HCT116 (cell line): ENCODE results near the gene TBCC. TPM values are rescaled to one million over a fixed set of nuclear protein-coding genes. Genes with fewer than 3 reads are reported as not detected.

Experiments
- ATAC-seq: fragments of 200-7000 bp; cut with Tn5 transposase; 2 replicates; pipeline ENCODE4 v1.9.1; 2020; ENCODE audit warnings: mild to moderate bottlenecking, moderate library complexity
- BruUV-seq: library from RNA; stranded (reverse); fragments of 400-500 nt; replicated peaks from 2 replicates; lab custom pipeline; 2021; lab: Mats Ljungman, UMichigan
- CTCF ChIA-PET: fragments of 300-600 bp; sonication (Branson Sonifier 250); formaldehyde crosslinking; loops from one replicate; lab custom pipeline; 2021; ENCODE audit warnings: antibody characterized with exemption; lab: Charles Lee
- POLR2A ChIA-PET: fragments of 300-600, 350-600 bp; sonication (Branson Sonifier 250); formaldehyde crosslinking; loops from one replicate; lab custom pipeline; 2021; ENCODE audit warnings: antibody characterized with exemption; lab: Charles Lee
- RAD21 ChIA-PET, 2 experiments: fragments of 300-600 bp; sonication (Branson Sonifier 250); formaldehyde crosslinking; loops; one replicate each; lab custom pipeline; 2023; ENCODE audit warnings: low total read pairs in 2 of 2; ENCODE audit not compliant: uncharacterized antibody in 2 of 2, unreplicated experiment in 2 of 2, low non-redundant PET in 1 of 2; lab: Charles Lee
- DNase-seq: peaks from one replicate; pipeline ENCODE4 v3.0.0-alpha.2; 2010; ENCODE audit warnings: low read depth, low spot score
- H2AFZ ChIP-seq: fragments of 200-600 bp; shearing (Covaris generic), sonication (generic); 2 replicates; pipeline ENCODE4 v1.6.1; 2017; ENCODE audit warnings: low read depth, mixed run types, mixed read lengths, antibody characterized with exemption, low read length; ENCODE audit not compliant: poor library complexity, severe bottlenecking
- H3K27ac ChIP-seq: 2 replicates; pipeline ENCODE4 v1.5.1; 2012; ENCODE audit warnings: low read depth, low read length
- H3K27me3 ChIP-seq: fragments of 200-600 bp; sonication (generic); 2 replicates; pipeline ENCODE4 v1.6.1; 2016; ENCODE audit warnings: mixed run types, low read length, mixed read lengths; ENCODE audit not compliant: insufficient read depth
- H3K36me3 ChIP-seq, 2 experiments: fragments of 200-500 bp in 1 of 2; fragments of 200-600 bp in 1 of 2; sonication (Bioruptor generic) in 1 of 2; sonication (generic) in 1 of 2; 2 replicates each; pipeline versions ENCODE4 v1.5.1 to v1.6.1; 2014 to 2016; ENCODE audit warnings: low read length in 2 of 2, inconsistent platforms in 1 of 2, mixed read lengths in 1 of 2, mixed run types in 1 of 2; ENCODE audit not compliant: insufficient read depth in 2 of 2, control insufficient read depth in 1 of 2
- H3K4me1 ChIP-seq, 2 experiments: fragments of 200-600 bp in 1 of 2; sonication (generic) in 1 of 2; 2 replicates each; pipeline versions ENCODE4 v1.5.1 to v1.6.1; 2012 to 2017; ENCODE audit warnings: low read length in 2 of 2, inconsistent platforms in 1 of 2, mild to moderate bottlenecking in 1 of 2, mixed read lengths in 1 of 2, mixed run types in 1 of 2, moderate library complexity in 1 of 2; ENCODE audit not compliant: insufficient read depth in 2 of 2, control insufficient read depth in 1 of 2
- H3K4me2 ChIP-seq: fragments of 200-600 bp; sonication (generic); 2 replicates; pipeline ENCODE4 v1.6.1; 2017; ENCODE audit warnings: mixed run types, low read length, mixed read lengths
- H3K4me3 ChIP-seq, 2 experiments: fragments of 200-600 bp in 1 of 2; sonication (generic) in 1 of 2; replicated peaks in 1 of 2; 2 replicates each; pipeline ENCODE4 v1.5.1; 2011 to 2016; ENCODE audit warnings: low read length in 2 of 2, control low read depth in 1 of 2, low read depth in 1 of 2, mild to moderate bottlenecking in 1 of 2, mixed read lengths in 1 of 2, mixed run types in 1 of 2
- H3K79me2 ChIP-seq: fragments of 200-600 bp; sonication (generic); 2 replicates; pipeline ENCODE4 v1.6.1; 2017; ENCODE audit warnings: mild to moderate bottlenecking, mixed run types, low read length, moderate library complexity, mixed read lengths; ENCODE audit not compliant: insufficient read depth
- H3K9ac ChIP-seq: fragments of 200-600 bp; sonication (generic); 2 replicates; pipeline ENCODE4 v1.6.1; 2016; ENCODE audit warnings: low read length, mixed read lengths
- H3K9me2 ChIP-seq: fragments of 200-600 bp; sonication (generic), shearing (Covaris generic); 2 replicates; pipeline ENCODE4 v1.6.1; 2017; ENCODE audit warnings: mixed run types, mild to moderate bottlenecking, moderate library complexity; ENCODE audit not compliant: insufficient read depth
- H3K9me3 ChIP-seq, 2 experiments: fragments of 200-500 bp in 1 of 2; fragments of 200-600 bp in 1 of 2; sonication (Bioruptor generic) in 1 of 2; sonication (generic) in 1 of 2; 2 replicates each; pipeline ENCODE4 v1.6.1; 2014 to 2017; ENCODE audit warnings: low read length in 2 of 2, mixed read lengths in 2 of 2, inconsistent platforms in 1 of 2, low read depth in 1 of 2, mild to moderate bottlenecking in 1 of 2, mixed run types in 1 of 2, moderate library complexity in 1 of 2; ENCODE audit not compliant: control insufficient read depth in 1 of 2, insufficient read depth in 1 of 2
- H4K20me1 ChIP-seq: fragments of 200-600 bp; sonication (generic), shearing (Covaris generic); 2 replicates; pipeline ENCODE4 v1.6.1; 2017; ENCODE audit warnings: mixed run types, mild to moderate bottlenecking, moderate library complexity; ENCODE audit not compliant: insufficient read depth
- CBX3 ChIP-seq: IDR thresholded peaks from 2 replicates; pipeline ENCODE4 v1.6.1; 2012; ENCODE audit warnings: low read depth
- EGR1 ChIP-seq: IDR thresholded peaks from 2 replicates; pipeline ENCODE4 v1.6.1; 2012; ENCODE audit warnings: low read depth
- ELF1 ChIP-seq: IDR thresholded peaks from 2 replicates; pipeline ENCODE4 v1.6.1; 2012; ENCODE audit warnings: low read depth, borderline replicate concordance
- EZH2 ChIP-seq: fragments of 200-600 bp; sonication (generic); IDR thresholded peaks from 2 replicates; pipeline ENCODE4 v1.6.1; 2017; ENCODE audit warnings: antibody characterized with exemption, mixed run types
- FOSL1 ChIP-seq: IDR thresholded peaks from 2 replicates; pipeline ENCODE4 v1.6.1; 2012; ENCODE audit warnings: low read depth
- JUND ChIP-seq: IDR thresholded peaks from 2 replicates; pipeline ENCODE4 v1.6.1; 2012
- POLR2A ChIP-seq: IDR thresholded peaks from 2 replicates; pipeline ENCODE4 v1.7.0; 2011; ENCODE audit warnings: borderline replicate concordance; ENCODE audit not compliant: insufficient read depth, insufficient read length; ENCODE audit errors: extremely low read depth
- REST ChIP-seq: IDR thresholded peaks from 2 replicates; pipeline ENCODE4 v1.6.1; 2012; ENCODE audit warnings: low read depth
- SP1 ChIP-seq: IDR thresholded peaks from 2 replicates; pipeline ENCODE4 v1.6.1; 2012; ENCODE audit warnings: low read depth
- ZNF274 ChIP-seq: fragments of 200-500 bp; sonication (Bioruptor generic); IDR thresholded peaks from 2 replicates; pipeline ENCODE4 v1.6.1; 2014; ENCODE audit warnings: mild to moderate bottlenecking, low read depth, low read length, inconsistent platforms
- intact Hi-C: fragments of 100-400 bp; cut with micrococcal nuclease; formaldehyde crosslinking; loops from 2 replicates; pipeline ENCODE4 v1.10.0; 2022
- total RNA-seq: library from RNA; stranded (reverse); gene quantifications from one replicate; pipeline ENCODE4 v1.2.1, GENCODE V29; 2021; ENCODE audit not compliant: unreplicated experiment
- TF ChIP-seq, protein P1 (sequence below): IDR thresholded peaks from 2 replicates; pipeline ENCODE4 v1.6.1; 2011; ENCODE audit warnings: mild to moderate bottlenecking, low read length, moderate library complexity; ENCODE audit not compliant: insufficient replicate concordance; ENCODE audit errors: extremely low read depth

Gene TBCC
- total RNA-seq, 1 experiment from 2014 or later = 17.1 TPM

- ChIA-PET RAD21 (no interaction called here), CTCF (no interaction called here), POLR2A (no interaction called here)
- ATAC-seq (no peak), DNase-seq (no peak)
- H4K20me1 ChIP-seq = no peaks in the 10 kb centered on the region
- H3K9me2 ChIP-seq = no peaks in the 10 kb centered on the region
- H3K4me2 ChIP-seq = no peak overlapping the region
- no peak overlapping the region for H3K4me3 ChIP-seq
- H2AFZ ChIP-seq = no peak overlapping the region
- no peak overlapping the region for H3K9ac ChIP-seq
- H3K27me3 ChIP-seq = no peaks in the 10 kb centered on the region
- no peak overlapping the region for H3K27ac ChIP-seq
- intact Hi-C loops = no loop called here
- TF ChIP-seq CBX3 (no peak), SP1 (no peak), EGR1 (no peak), EZH2 (no peak)
- H3K36me3 ChIP-seq = no peaks in the 10 kb centered on the region
- H3K4me1 ChIP-seq = peaks cover 0 to 3% of the 10 kb centered on the region in 2 experiments; a peak in 2 of 4 replicates
- no TSS peak for BruUV-seq
- H3K79me2 ChIP-seq = no peaks in the 10 kb centered on the region
- peaks cover 6 to 7% of the 10 kb centered on the region in 2 experiments; a peak in 1 of 4 replicates for H3K9me3 ChIP-seq
These were observed 38.3 kb downstream of the TBCC start for GRCh38 chr6:42707595-42707994.

DNA sequence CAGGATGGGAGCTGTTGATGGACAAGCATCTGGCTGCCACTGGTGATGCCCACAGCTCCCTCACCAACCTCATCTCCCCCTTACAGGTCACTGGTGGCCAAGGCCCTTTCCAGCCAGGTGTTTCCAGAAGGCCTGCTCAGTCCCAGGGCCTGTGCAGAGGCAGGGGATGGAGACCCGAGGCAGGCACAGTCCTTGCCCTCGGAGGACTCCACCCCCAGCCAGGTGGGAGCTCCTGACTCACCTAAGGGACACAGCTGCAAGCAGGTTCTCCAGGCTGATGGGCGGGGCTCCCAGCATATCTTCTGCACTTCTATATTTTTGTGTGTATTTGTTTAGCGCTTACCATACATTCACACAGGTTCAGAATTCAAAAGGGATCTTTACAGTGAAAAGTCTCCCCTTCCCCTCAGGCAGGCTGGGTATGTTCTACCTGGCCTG, 40.9 kb downstream of the TBCC start:
- POLR2A ChIA-PET = interaction anchor here (1.0 kb wide), 1 partner anchor 175 kb away, joined by 3 read pairs; the partner anchor contains the start of gene RPL7L1
- ATAC-seq = no peak
- H3K4me2 ChIP-seq = no peak overlapping the region

More for the DNA sequence above, 40.9 kb downstream of the TBCC start:
- RAD21 ChIA-PET = no interaction called here
- no TSS peak for BruUV-seq
- Histone ChIP-seq H3K36me3 (no peaks in the 10 kb centered on the region), H3K4me1 (peaks cover 0 to 15% of the 10 kb centered on the region in 2 experiments; a peak in 2 of 4 replicates), H3K9me2 (no peaks in the 10 kb centered on the region), H4K20me1 (no peaks in the 10 kb centered on the region), H2AFZ (no peak overlapping the region), H3K79me2 (no peaks in the 10 kb centered on the region), H3K27me3 (no peaks in the 10 kb centered on the region), H3K27ac (no peak overlapping the region), H3K4me3 (no peak overlapping the region), H3K9ac (no peak overlapping the region), H3K9me3 (no peaks in the 10 kb centered on the region)
- intact Hi-C loops = no loop called here
- DNase-seq = no peak
- TF ChIP-seq EGR1 (no peak), POLR2A (no peak), ELF1 (no peak), FOSL1 (no peak), SP1 (no peak), EZH2 (no peak), ZNF274 (no peak), JUND (no peak), REST (no peak)
- TF ChIP-seq, protein P1, sequence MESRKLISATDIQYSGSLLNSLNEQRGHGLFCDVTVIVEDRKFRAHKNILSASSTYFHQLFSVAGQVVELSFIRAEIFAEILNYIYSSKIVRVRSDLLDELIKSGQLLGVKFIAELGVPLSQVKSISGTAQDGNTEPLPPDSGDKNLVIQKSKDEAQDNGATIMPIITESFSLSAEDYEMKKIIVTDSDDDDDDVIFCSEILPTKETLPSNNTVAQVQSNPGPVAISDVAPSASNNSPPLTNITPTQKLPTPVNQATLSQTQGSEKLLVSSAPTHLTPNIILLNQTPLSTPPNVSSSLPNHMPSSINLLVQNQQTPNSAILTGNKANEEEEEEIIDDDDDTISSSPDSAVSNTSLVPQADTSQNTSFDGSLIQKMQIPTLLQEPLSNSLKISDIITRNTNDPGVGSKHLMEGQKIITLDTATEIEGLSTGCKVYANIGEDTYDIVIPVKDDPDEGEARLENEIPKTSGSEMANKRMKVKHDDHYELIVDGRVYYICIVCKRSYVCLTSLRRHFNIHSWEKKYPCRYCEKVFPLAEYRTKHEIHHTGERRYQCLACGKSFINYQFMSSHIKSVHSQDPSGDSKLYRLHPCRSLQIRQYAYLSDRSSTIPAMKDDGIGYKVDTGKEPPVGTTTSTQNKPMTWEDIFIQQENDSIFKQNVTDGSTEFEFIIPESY = no peak
- CTCF ChIA-PET = no interaction called here
